Suprapubic skin (tissue), 4 donors: ENCODE data around the gene RFX3.

Source experiments
- CTCF ChIP-seq, 2 donors: fragments of 200-600 bp in 1 of 2; fragments of 450-650 bp in 1 of 2; sonication (generic) in 1 of 2; IDR thresholded peaks; one replicate each; pipeline ENCODE4 v1.5.1; 2016 to 2019; ENCODE audit warnings: antibody characterized with exemption in 2 of 2, mild to moderate bottlenecking in 1 of 2, moderate library complexity in 1 of 2
- EP300 ChIP-seq: sonication (generic); formaldehyde crosslinking; IDR thresholded peaks from one replicate; pipeline ENCODE4 v1.6.1; 2017; ENCODE audit warnings: antibody characterized with exemption
- POLR2AphosphoS5 ChIP-seq, 3 donors: sonication (generic); formaldehyde crosslinking; IDR thresholded peaks; one replicate each; pipeline ENCODE4 v1.6.1; 2017; ENCODE audit warnings: antibody characterized with exemption in 3 of 3

GRCh38 chr9:3288686-3289085 is 237.1 kb downstream of the RFX3 start:
- TF ChIP-seq EP300 (no peak), CTCF (IDR thresholded peaks at IDR 0.05) (no peak), POLR2AphosphoS5 (IDR thresholded peaks at IDR 0.05) (no peak)
